HG02938 (cell line): ENCODE measurements around the gene CTNND2.

Experiments used
- ATAC-seq: cut with Tn5 transposase; IDR thresholded peaks from one replicate; pipeline ENCODE4 v1.9.1; 2021; ENCODE audit warnings: mild to moderate bottlenecking, moderate library complexity; ENCODE audit not compliant: unreplicated experiment

The CTNND2 gene

GRCh38 chr5:11904265-11904906, at the start of gene CTNND2:
Gene CTNND2, minus strand, starts transcription at chr5:11904446. Its CDS starts 593 bp downstream, at chr5:11903853.
- no peak for ATAC-seq

GRCh38 chr5:11946317-11946716, 42.1 kb upstream of the CTNND2 start:
- no peak for ATAC-seq

GRCh38 chr5:11941566-11941965, 37.3 kb upstream of the CTNND2 start:
- no peak for ATAC-seq

GRCh38 chr5:11931638-11932037, 27.4 kb upstream of the CTNND2 start:
- ATAC-seq: no peak

GRCh38 chr5:11928909-11929308, 24.7 kb upstream of the CTNND2 start:
- ATAC-seq: no peak

GRCh38 chr5:11925701-11926100, 21.5 kb upstream of the CTNND2 start:
- no peak for ATAC-seq

- no peak for ATAC-seq
Measured at GRCh38 chr5:11922394-11922793, 18.1 kb upstream of the CTNND2 start.

- no peak for ATAC-seq
Measured at GRCh38 chr5:11918463-11919045, 14.3 kb upstream of the CTNND2 start.

GRCh38 chr5:11909471-11909870, 5.2 kb upstream of the CTNND2 start:
- no peak for ATAC-seq

- ATAC-seq: no peak
Measured at GRCh38 chr5:11906497-11906896, 2.3 kb upstream of the CTNND2 start.

GRCh38 chr5:11905206-11905605, 960 bp upstream of the CTNND2 start:
- ATAC-seq: no peak

- no peak for ATAC-seq
Measured at GRCh38 chr5:11903614-11904264, 507 bp downstream of the CTNND2 start.

- no peak for ATAC-seq
Measured at GRCh38 chr5:11903121-11903613, 1.1 kb downstream of the CTNND2 start.

GRCh38 chr5:11902201-11902619, 2.0 kb downstream of the CTNND2 start:
- ATAC-seq: no peak

- no peak for ATAC-seq
Measured at GRCh38 chr5:11898787-11899186, 5.5 kb downstream of the CTNND2 start.

- no peak for ATAC-seq
Measured at GRCh38 chr5:11897781-11898180, 6.5 kb downstream of the CTNND2 start.

- no peak for ATAC-seq
Measured at GRCh38 chr5:11894992-11895391, 9.3 kb downstream of the CTNND2 start.

- ATAC-seq: no peak
Measured at GRCh38 chr5:11892832-11893231, 11.4 kb downstream of the CTNND2 start.

GRCh38 chr5:11890777-11891176, 13.5 kb downstream of the CTNND2 start:
- ATAC-seq: no peak

- ATAC-seq: no peak
Measured at GRCh38 chr5:11888221-11888620, 16.0 kb downstream of the CTNND2 start.

- ATAC-seq: no peak
Measured at GRCh38 chr5:11878814-11879213, 25.4 kb downstream of the CTNND2 start.

GRCh38 chr5:11873587-11873986, 30.7 kb downstream of the CTNND2 start:
- no peak for ATAC-seq
